HEK293T (cell line): ENCODE measurements around the gene U2AF1.
"Not testable (repeated sequence)": the region's sequence is repeated elsewhere in the genome, so short reads cannot be mapped to it uniquely, and the experiment has no call there.

Experiments
- ARNT ChIP-seq: fragments of 450-650 bp; IDR thresholded peaks from 2 replicates; pipeline ENCODE4 v1.6.1; 2017; ENCODE audit warnings: mild to moderate bottlenecking
- BHLHE40 ChIP-seq: fragments of 450-650 bp; IDR thresholded peaks from 2 replicates; pipeline ENCODE4 v1.6.1; 2016; ENCODE audit warnings: mild to moderate bottlenecking, moderate library complexity, borderline replicate concordance

- not testable (repeated sequence) for TF ChIP-seq ARNT, BHLHE40
Measured at GRCh38 chr21:43089463-43089862, 17.9 kb downstream of the U2AF1 start.
